Osteoblast (primary cell): ENCODE measurements around the gene EMILIN2. TPM values are rescaled to one million over a fixed set of nuclear protein-coding genes. Genes with fewer than 3 reads are reported as not detected.

Experiments used
- DNase-seq: peaks from one replicate; pipeline ENCODE4 v3.0.0; 2011; ENCODE audit warnings: low spot score, mixed read lengths; ENCODE audit not compliant: insufficient read length; ENCODE audit errors: missing footprints
- H2AFZ ChIP-seq: 2 replicates; pipeline ENCODE4 v1.6.0; 2011; ENCODE audit warnings: mild to moderate bottlenecking, low read length
- H3K27ac ChIP-seq: 2 replicates; pipeline ENCODE4 v1.5.1; 2011; ENCODE audit warnings: mild to moderate bottlenecking, low read depth, low read length, moderate library complexity
- H3K27me3 ChIP-seq: 2 replicates; pipeline ENCODE4 v1.6.0; 2012; ENCODE audit warnings: mild to moderate bottlenecking, control low read depth, inconsistent platforms, low read length, moderate library complexity; ENCODE audit not compliant: insufficient read depth
- H3K36me3 ChIP-seq: 2 replicates; pipeline ENCODE4 v1.5.1; 2011; ENCODE audit warnings: mild to moderate bottlenecking, low read length, control low read depth, moderate library complexity; ENCODE audit not compliant: insufficient read depth
- H3K4me1 ChIP-seq: 2 replicates; pipeline ENCODE4 v1.5.1; 2011; ENCODE audit warnings: mild to moderate bottlenecking, low read length, control low read depth, moderate library complexity; ENCODE audit not compliant: insufficient read depth
- H3K4me2 ChIP-seq: 2 replicates; pipeline ENCODE4 v1.6.0; 2011; ENCODE audit warnings: mild to moderate bottlenecking, low read length; ENCODE audit not compliant: insufficient read depth
- H3K4me3 ChIP-seq: fragments of 200-600 bp; sonication (generic); 3 replicates; pipeline ENCODE4 v1.5.1; 2012; ENCODE audit warnings: mild to moderate bottlenecking, low read length, inconsistent platforms; ENCODE audit not compliant: insufficient read depth
- H3K79me2 ChIP-seq: 2 replicates; pipeline ENCODE4 v1.6.0; 2012; ENCODE audit warnings: mild to moderate bottlenecking, low read length, control low read depth, inconsistent platforms; ENCODE audit not compliant: insufficient read depth
- H3K9me3 ChIP-seq: 2 replicates; pipeline ENCODE4 v1.5.1; 2011; ENCODE audit warnings: low read depth, low read length, control low read depth
- H4K20me1 ChIP-seq: 2 replicates; pipeline ENCODE4 v1.6.0; 2012; ENCODE audit warnings: mild to moderate bottlenecking, low read length, control low read depth; ENCODE audit not compliant: insufficient read depth
- total RNA-seq: library from RNA; depleted of rRNA; stranded (reverse); fragments of >200 nt; gene quantifications from 2 replicates; pipeline ENCODE4 v1.2.3, GENCODE V29; 2012
- TF ChIP-seq, protein P1 (sequence below): IDR thresholded peaks from 2 replicates; pipeline ENCODE4 v1.5.1; 2011; ENCODE audit warnings: mild to moderate bottlenecking, low read depth, low read length, moderate library complexity; ENCODE audit errors: extremely low read depth

Gene EMILIN2
- total RNA-seq, 1 donor, result 4.3 TPM

DNA sequence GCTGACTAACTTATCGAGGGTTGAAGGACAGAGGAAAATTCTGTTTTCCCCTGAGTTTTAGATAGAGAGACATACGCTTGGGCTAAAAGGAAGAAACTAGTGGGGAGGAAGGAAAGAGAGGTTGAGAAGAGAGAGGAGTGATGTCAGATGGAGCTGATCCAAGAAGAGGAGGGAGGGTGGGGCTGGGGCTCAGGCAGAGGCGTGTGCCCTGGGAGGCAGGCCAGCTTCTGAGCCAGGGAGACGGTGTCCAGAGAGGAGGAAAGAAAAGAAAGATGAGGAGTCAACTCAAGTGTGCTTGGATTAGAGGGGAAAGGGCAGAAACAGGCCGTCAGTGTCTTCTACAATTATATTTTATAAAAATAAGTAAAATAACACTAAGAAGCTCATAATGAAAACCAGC, 56.2 kb downstream of the EMILIN2 start:
- DNase-seq, result peak; percentile 96
- Histone ChIP-seq H3K4me1 (no peaks in the 10 kb centered on the region), H3K27me3 (peaks cover 5% of the 10 kb centered on the region), H3K9me3 (no peaks in the 10 kb centered on the region), H3K4me2 (no peak overlapping the region), H3K79me2 (no peaks in the 10 kb centered on the region), H3K27ac (no peak overlapping the region), H3K4me3 (no peak overlapping the region), H2AFZ (no peak overlapping the region), H4K20me1 (peaks cover under 1% of the 10 kb centered on the region), H3K36me3 (no peaks in the 10 kb centered on the region)
- TF ChIP-seq, protein P1, sequence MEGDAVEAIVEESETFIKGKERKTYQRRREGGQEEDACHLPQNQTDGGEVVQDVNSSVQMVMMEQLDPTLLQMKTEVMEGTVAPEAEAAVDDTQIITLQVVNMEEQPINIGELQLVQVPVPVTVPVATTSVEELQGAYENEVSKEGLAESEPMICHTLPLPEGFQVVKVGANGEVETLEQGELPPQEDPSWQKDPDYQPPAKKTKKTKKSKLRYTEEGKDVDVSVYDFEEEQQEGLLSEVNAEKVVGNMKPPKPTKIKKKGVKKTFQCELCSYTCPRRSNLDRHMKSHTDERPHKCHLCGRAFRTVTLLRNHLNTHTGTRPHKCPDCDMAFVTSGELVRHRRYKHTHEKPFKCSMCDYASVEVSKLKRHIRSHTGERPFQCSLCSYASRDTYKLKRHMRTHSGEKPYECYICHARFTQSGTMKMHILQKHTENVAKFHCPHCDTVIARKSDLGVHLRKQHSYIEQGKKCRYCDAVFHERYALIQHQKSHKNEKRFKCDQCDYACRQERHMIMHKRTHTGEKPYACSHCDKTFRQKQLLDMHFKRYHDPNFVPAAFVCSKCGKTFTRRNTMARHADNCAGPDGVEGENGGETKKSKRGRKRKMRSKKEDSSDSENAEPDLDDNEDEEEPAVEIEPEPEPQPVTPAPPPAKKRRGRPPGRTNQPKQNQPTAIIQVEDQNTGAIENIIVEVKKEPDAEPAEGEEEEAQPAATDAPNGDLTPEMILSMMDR, result no peak

DNA sequence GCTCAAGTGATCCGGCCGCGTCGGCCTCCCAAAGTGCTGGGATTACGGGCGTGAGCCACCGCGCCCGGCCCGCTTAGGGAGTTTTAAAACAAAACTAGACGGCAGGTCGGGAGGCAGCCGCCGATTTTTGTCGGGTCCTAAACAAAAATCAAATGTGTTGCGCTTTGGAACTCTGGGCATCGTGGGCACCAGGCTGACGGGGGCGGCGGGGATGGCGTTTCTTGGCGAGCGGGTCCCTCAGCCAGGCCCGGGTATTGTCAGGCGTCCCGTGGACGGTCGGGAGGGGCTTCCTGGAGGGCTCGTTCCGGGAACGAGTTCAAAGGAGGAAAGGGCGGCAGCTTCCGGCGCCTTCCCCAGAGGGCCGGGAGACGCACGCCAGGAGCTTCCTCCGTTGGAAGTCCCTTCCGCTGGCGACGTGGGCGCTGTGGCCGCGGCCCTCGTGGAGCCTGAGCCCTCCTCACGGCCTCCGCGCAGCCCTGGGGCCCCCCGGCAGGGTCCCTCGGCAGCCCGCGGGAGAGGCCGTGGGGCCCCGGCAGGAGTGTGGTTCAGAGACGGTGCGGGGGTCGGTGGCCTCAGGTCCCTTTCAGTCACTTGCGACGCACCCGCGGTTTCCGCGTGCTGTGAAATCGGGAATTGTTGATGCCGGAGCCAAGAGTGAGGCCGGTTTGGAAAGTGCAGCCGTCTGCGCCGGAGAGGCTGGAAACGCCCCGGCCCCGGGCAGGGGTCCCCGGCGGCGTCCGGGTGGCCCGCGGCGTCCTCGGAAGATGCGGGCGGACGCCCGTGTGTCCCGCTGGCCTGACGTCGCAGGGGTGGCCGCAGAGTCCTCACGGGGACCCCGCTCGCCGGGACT, 59.3 kb downstream of the EMILIN2 start:
- no peaks in the 10 kb centered on the region for H3K79me2 ChIP-seq
- H2AFZ ChIP-seq, result peak overlapping the region; percentile 76
- TF ChIP-seq, protein P1, result no peak
- H3K27me3 ChIP-seq, result peaks cover 5% of the 10 kb centered on the region
- H4K20me1 ChIP-seq, result peaks cover 4% of the 10 kb centered on the region
- peak overlapping the region; percentile 80 for H3K4me2 ChIP-seq
- peak; percentile 80 for DNase-seq
- H3K27ac ChIP-seq, result peak overlapping the region; percentile 48
- no peaks in the 10 kb centered on the region for H3K9me3 ChIP-seq
- H3K4me3 ChIP-seq, result peak overlapping the region; percentile 72
- peaks cover 3% of the 10 kb centered on the region for H3K36me3 ChIP-seq
- no peaks in the 10 kb centered on the region for H3K4me1 ChIP-seq

DNA sequence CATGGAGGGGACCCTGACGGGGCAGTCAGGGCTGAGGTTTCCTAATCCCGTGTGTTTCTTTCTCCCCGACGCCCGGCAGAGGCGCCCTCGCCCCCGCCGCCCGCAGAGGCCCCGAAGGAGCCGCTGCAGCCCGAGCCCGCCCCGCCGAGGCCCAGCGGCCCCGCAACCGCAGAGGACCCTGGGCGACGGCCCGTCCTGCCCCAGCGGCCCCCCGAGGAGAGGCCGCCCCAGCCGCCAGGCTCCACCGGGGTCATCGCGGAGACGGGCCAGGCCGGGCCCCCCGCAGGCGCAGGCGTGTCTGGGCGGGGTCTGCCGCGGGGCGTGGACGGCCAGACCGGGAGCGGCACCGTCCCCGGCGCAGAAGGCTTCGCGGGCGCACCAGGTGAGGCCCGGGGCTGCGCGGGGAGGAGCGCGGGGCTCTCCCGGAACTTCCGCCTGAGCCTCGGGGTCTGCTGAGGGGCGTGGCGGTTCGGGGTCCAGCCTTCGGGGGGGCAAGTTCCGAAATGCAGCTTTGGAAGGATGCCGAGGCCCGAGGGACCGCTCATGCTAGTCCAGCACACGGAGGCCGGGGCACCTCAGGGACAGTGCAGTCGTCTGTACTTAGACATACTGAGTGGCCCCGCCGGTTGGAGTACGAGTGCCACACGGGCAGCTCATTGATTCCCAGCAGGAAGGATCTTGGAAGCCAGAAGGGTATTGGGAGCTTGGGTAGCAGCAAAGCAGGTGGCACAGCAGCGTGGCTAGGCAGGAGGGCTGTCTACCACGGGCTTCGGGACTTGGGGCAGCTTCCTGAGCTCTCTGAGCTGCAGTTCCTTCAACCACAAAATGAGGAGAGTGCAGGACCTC, 60.1 kb downstream of the EMILIN2 start:
- peak overlapping the region; percentile 72 for H3K4me3 ChIP-seq
- no peaks in the 10 kb centered on the region for H3K4me1 ChIP-seq
- peak overlapping the region; percentile 48 for H3K27ac ChIP-seq
- TF ChIP-seq, protein P1, result peak; percentile 16
- no peak overlapping the region for H2AFZ ChIP-seq
- peak; percentile 96 for DNase-seq
- H3K27me3 ChIP-seq, result peaks cover 5% of the 10 kb centered on the region
- H3K4me2 ChIP-seq, result peak overlapping the region; percentile 80
- H3K36me3 ChIP-seq, result peaks cover 9% of the 10 kb centered on the region
- H3K79me2 ChIP-seq, result no peaks in the 10 kb centered on the region
- H3K9me3 ChIP-seq, result no peaks in the 10 kb centered on the region
- H4K20me1 ChIP-seq, result peaks cover 4% of the 10 kb centered on the region
